ENCODE results near the gene CCNL2.

CCNL2 gene

GRCh38 chr1:1435911-1436629, 36.9 kb upstream of the CCNL2 start:
- peaks cover 57% of the 10 kb centered on the region for H3K4me1 ChIP-seq (ENCODE audit: insufficient read depth, low read length)
- no peaks in the 10 kb centered on the region for H3K27me3 ChIP-seq (ENCODE audit: insufficient read depth, low read length)
- H3K4me3 ChIP-seq (ENCODE audit: low read length): peak overlapping the region; percentile 25
- no peaks in the 10 kb centered on the region for H3K36me3 ChIP-seq (ENCODE audit: insufficient read depth, low read length)
- H3K9me3 ChIP-seq (ENCODE audit: low read length): no peaks in the 10 kb centered on the region
- H2AFZ ChIP-seq (ENCODE audit: low read depth, low read length): no peak overlapping the region

GRCh38 chr1:1435106-1435903, 36.2 kb upstream of the CCNL2 start, which contains the start of gene VWA1:
Gene VWA1, plus strand, starts transcription at chr1:1435690. Its CDS starts 59 bp downstream, at chr1:1435749.
- Histone ChIP-seq H3K4me1 (ENCODE audit: insufficient read depth, low read length) (peaks cover 58% of the 10 kb centered on the region), H2AFZ (ENCODE audit: low read depth, low read length) (no peak within 1 kb of the TSS), H3K4me3 (ENCODE audit: low read length) (peak within 1 kb of the TSS; percentile 25), H3K9me3 (ENCODE audit: low read length) (no peaks in the 10 kb centered on the region), H3K27me3 (ENCODE audit: insufficient read depth, low read length) (no peaks in the 10 kb centered on the region), H3K36me3 (ENCODE audit: insufficient read depth, low read length) (no peaks in the 10 kb centered on the region)

- Histone ChIP-seq H3K36me3 (ENCODE audit: insufficient read depth, low read length) (no peaks in the 10 kb centered on the region), H3K4me3 (ENCODE audit: low read length) (no peak overlapping the region), H2AFZ (ENCODE audit: low read depth, low read length) (no peak overlapping the region), H3K27me3 (ENCODE audit: insufficient read depth, low read length) (no peaks in the 10 kb centered on the region), H3K9me3 (ENCODE audit: low read length) (no peaks in the 10 kb centered on the region), H3K4me1 (ENCODE audit: insufficient read depth, low read length) (peaks cover 61% of the 10 kb centered on the region)
Measured at GRCh38 chr1:1434824-1435105, 35.6 kb upstream of the CCNL2 start.

GRCh38 chr1:1434131-1434823, 35.1 kb upstream of the CCNL2 start:
- Histone ChIP-seq H3K27me3 (ENCODE audit: insufficient read depth, low read length) (no peaks in the 10 kb centered on the region), H3K4me3 (ENCODE audit: low read length) (peak overlapping the region; percentile 26), H3K4me1 (ENCODE audit: insufficient read depth, low read length) (peaks cover 61% of the 10 kb centered on the region), H3K36me3 (ENCODE audit: insufficient read depth, low read length) (no peaks in the 10 kb centered on the region), H3K9me3 (ENCODE audit: low read length) (no peaks in the 10 kb centered on the region), H2AFZ (ENCODE audit: low read depth, low read length) (peak overlapping the region; percentile 26)

GRCh38 chr1:1433804-1434130, 34.6 kb upstream of the CCNL2 start:
- peaks cover 61% of the 10 kb centered on the region for H3K4me1 ChIP-seq (ENCODE audit: insufficient read depth, low read length)
- no peaks in the 10 kb centered on the region for H3K36me3 ChIP-seq (ENCODE audit: insufficient read depth, low read length)
- H3K4me3 ChIP-seq (ENCODE audit: low read length): peak overlapping the region; percentile 26
- H2AFZ ChIP-seq (ENCODE audit: low read depth, low read length): peak overlapping the region; percentile 26
- no peaks in the 10 kb centered on the region for H3K27me3 ChIP-seq (ENCODE audit: insufficient read depth, low read length)
- H3K9me3 ChIP-seq (ENCODE audit: low read length): no peaks in the 10 kb centered on the region

- Histone ChIP-seq H3K9me3 (ENCODE audit: low read length) (no peaks in the 10 kb centered on the region), H3K4me3 (ENCODE audit: low read length) (peak overlapping the region; percentile 26), H2AFZ (ENCODE audit: low read depth, low read length) (peak overlapping the region; percentile 26), H3K36me3 (ENCODE audit: insufficient read depth, low read length) (no peaks in the 10 kb centered on the region), H3K4me1 (ENCODE audit: insufficient read depth, low read length) (peaks cover 61% of the 10 kb centered on the region), H3K27me3 (ENCODE audit: insufficient read depth, low read length) (no peaks in the 10 kb centered on the region)
Measured at GRCh38 chr1:1432951-1433803, 34.0 kb upstream of the CCNL2 start.

GRCh38 chr1:1432274-1432950, 33.3 kb upstream of the CCNL2 start:
- Histone ChIP-seq H3K4me3 (ENCODE audit: low read length) (no peak overlapping the region), H3K36me3 (ENCODE audit: insufficient read depth, low read length) (no peaks in the 10 kb centered on the region), H3K9me3 (ENCODE audit: low read length) (no peaks in the 10 kb centered on the region), H3K4me1 (ENCODE audit: insufficient read depth, low read length) (peaks cover 56% of the 10 kb centered on the region), H3K27me3 (ENCODE audit: insufficient read depth, low read length) (no peaks in the 10 kb centered on the region), H2AFZ (ENCODE audit: low read depth, low read length) (no peak overlapping the region)

- Histone ChIP-seq H3K27me3 (ENCODE audit: insufficient read depth, low read length) (no peaks in the 10 kb centered on the region), H3K36me3 (ENCODE audit: insufficient read depth, low read length) (no peaks in the 10 kb centered on the region), H3K9me3 (ENCODE audit: low read length) (no peaks in the 10 kb centered on the region), H3K4me3 (ENCODE audit: low read length) (no peak overlapping the region), H2AFZ (ENCODE audit: low read depth, low read length) (no peak overlapping the region), H3K4me1 (ENCODE audit: insufficient read depth, low read length) (peaks cover 53% of the 10 kb centered on the region)
Measured at GRCh38 chr1:1431845-1432273, 32.7 kb upstream of the CCNL2 start.

- H3K27me3 ChIP-seq (ENCODE audit: insufficient read depth, low read length): no peaks in the 10 kb centered on the region
- no peak overlapping the region for H2AFZ ChIP-seq (ENCODE audit: low read depth, low read length)
- no peaks in the 10 kb centered on the region for H3K9me3 ChIP-seq (ENCODE audit: low read length)
- H3K4me1 ChIP-seq (ENCODE audit: insufficient read depth, low read length): peaks cover 58% of the 10 kb centered on the region
- H3K4me3 ChIP-seq (ENCODE audit: low read length): no peak overlapping the region
- H3K36me3 ChIP-seq (ENCODE audit: insufficient read depth, low read length): no peaks in the 10 kb centered on the region
Measured at GRCh38 chr1:1430992-1431844, 32.1 kb upstream of the CCNL2 start.

GRCh38 chr1:1430114-1430982, 31.2 kb upstream of the CCNL2 start:
- no peaks in the 10 kb centered on the region for H3K9me3 ChIP-seq (ENCODE audit: low read length)
- H2AFZ ChIP-seq (ENCODE audit: low read depth, low read length): no peak overlapping the region
- no peak overlapping the region for H3K4me3 ChIP-seq (ENCODE audit: low read length)
- no peaks in the 10 kb centered on the region for H3K27me3 ChIP-seq (ENCODE audit: insufficient read depth, low read length)
- peaks cover 64% of the 10 kb centered on the region for H3K4me1 ChIP-seq (ENCODE audit: insufficient read depth, low read length)
- no peaks in the 10 kb centered on the region for H3K36me3 ChIP-seq (ENCODE audit: insufficient read depth, low read length)

GRCh38 chr1:1429671-1430073, 30.5 kb upstream of the CCNL2 start:
- Histone ChIP-seq H3K9me3 (ENCODE audit: low read length) (no peaks in the 10 kb centered on the region), H3K4me1 (ENCODE audit: insufficient read depth, low read length) (peaks cover 57% of the 10 kb centered on the region), H3K27me3 (ENCODE audit: insufficient read depth, low read length) (no peaks in the 10 kb centered on the region), H3K4me3 (ENCODE audit: low read length) (no peak overlapping the region), H3K36me3 (ENCODE audit: insufficient read depth, low read length) (no peaks in the 10 kb centered on the region), H2AFZ (ENCODE audit: low read depth, low read length) (no peak overlapping the region)

All from neuron (in vitro differentiated cells).